ENCODE results near the gene SUPT16H. TPM values are rescaled to one million over a fixed set of nuclear protein-coding genes. Genes with fewer than 3 reads are reported as not detected.

Gene SUPT16H
- total RNA-seq, 1 donor from 2014 or later: 74.9 TPM

Other genes with a start within 250 kb of the SUPT16H start
- not detected in 2 replicates for gene OR5AU1, start 228.0 kb downstream of the SUPT16H start, total RNA-seq
- 601 and 625 TPM in 2 replicates for gene HNRNPC, start 114.6 kb downstream of the SUPT16H start, total RNA-seq
- gene RPGRIP1, start 103.9 kb downstream of the SUPT16H start, total RNA-seq: 0.33 TPM in 1 of 2 replicates, not detected in the other
- 51.9 and 84.9 TPM in 2 replicates for gene CHD8, start 72.1 kb upstream of the SUPT16H start, total RNA-seq
- 34.5 and 40.5 TPM in 2 replicates for gene RAB2B, start 92.9 kb upstream of the SUPT16H start, total RNA-seq
- gene TOX4, start 93.2 kb upstream of the SUPT16H start, total RNA-seq: 26.7 and 66.9 TPM in 2 replicates
- gene METTL3, start 127.3 kb upstream of the SUPT16H start, total RNA-seq: 63.9 and 112 TPM in 2 replicates
- 0.85 and 2.3 TPM in 2 replicates for gene SALL2, start 142.3 kb upstream of the SUPT16H start, total RNA-seq
- gene OR10G3, start 196.1 kb upstream of the SUPT16H start, total RNA-seq: not detected in 2 replicates